Smooth muscle cell (in vitro differentiated cells): ENCODE data around the gene MPPED2. TPM values are rescaled to one million over a fixed set of nuclear protein-coding genes. Genes with fewer than 3 reads are reported as not detected.

Source experiments
- DNase-seq: peaks from one replicate; lab custom pipeline; 2025; ENCODE audit not compliant: unreplicated experiment; lab: John Stamatoyannopoulos, UW
- H2AFZ ChIP-seq: fragments of 200-600 bp; sonication (generic); 2 replicates; pipeline ENCODE4 v1.6.0; 2016; ENCODE audit warnings: antibody characterized with exemption, low read depth, mild to moderate bottlenecking
- H3F3A ChIP-seq: fragments of 200-600 bp; sonication (generic); 2 replicates; pipeline ENCODE4 v1.6.0; 2017; ENCODE audit warnings: antibody characterized with exemption, low read depth
- H3K27ac ChIP-seq: fragments of 200-600 bp; sonication (generic); 2 replicates; pipeline ENCODE4 v1.5.1; 2016; ENCODE audit warnings: low read depth, mild to moderate bottlenecking
- H3K27me3 ChIP-seq: fragments of 200-600 bp; sonication (generic); 2 replicates; pipeline ENCODE4 v1.6.1; 2016; ENCODE audit warnings: low read depth, mild to moderate bottlenecking
- H3K36me3 ChIP-seq: fragments of 200-600 bp; sonication (generic); 2 replicates; pipeline ENCODE4 v1.5.1; 2016; ENCODE audit warnings: low read depth
- H3K4me1 ChIP-seq: fragments of 200-600 bp; sonication (generic); 2 replicates; pipeline ENCODE4 v1.5.1; 2016; ENCODE audit warnings: low read depth
- H3K4me2 ChIP-seq: fragments of 200-600 bp; sonication (generic); 2 replicates; pipeline ENCODE4 v1.6.0; 2016; ENCODE audit warnings: mild to moderate bottlenecking
- H3K4me3 ChIP-seq: fragments of 200-600 bp; sonication (generic); 2 replicates; pipeline ENCODE4 v1.5.1; 2016; ENCODE audit warnings: mild to moderate bottlenecking
- H3K79me2 ChIP-seq: fragments of 200-600 bp; sonication (generic); 2 replicates; pipeline ENCODE4 v1.6.0; 2016; ENCODE audit warnings: low read depth, mild to moderate bottlenecking
- H3K9ac ChIP-seq: fragments of 200-600 bp; sonication (generic); 2 replicates; pipeline ENCODE4 v1.6.0; 2016; ENCODE audit warnings: low read depth
- H3K9me3 ChIP-seq: fragments of 200-600 bp; sonication (generic); replicated peaks from 2 replicates; pipeline ENCODE4 v1.5.1; 2016; ENCODE audit warnings: low read depth
- H4K20me1 ChIP-seq: fragments of 200-600 bp; sonication (generic); 2 replicates; pipeline ENCODE4 v1.6.0; 2016; ENCODE audit warnings: low read depth
- CTCF ChIP-seq: fragments of 200-600 bp; sonication (generic); IDR thresholded peaks from 2 replicates; pipeline ENCODE4 v1.5.1; 2017; ENCODE audit warnings: borderline replicate concordance, mild to moderate bottlenecking, antibody characterized with exemption; ENCODE audit not compliant: insufficient read depth, poor library complexity, severe bottlenecking
- WGBS: methylation state at CpG from one replicate; pipeline ENCODE4 v1.1.7; 2016; ENCODE audit warnings: low lambda C conversion rate; 5-methylcytosine and 5-hydroxymethylcytosine counted together
- polyA plus RNA-seq: library from polyadenylated mRNA; unstranded; fragments of >200 nt; fragmentation: Nextera tagmentation; extraction: Ambion mirVana; gene quantifications from 2 replicates; pipeline ENCODE4 v1.2.1, GENCODE V29; 2016
- total RNA-seq: library from RNA; depleted of rRNA; stranded (reverse); fragments of >200 nt; gene quantifications from 2 replicates; pipeline ENCODE4 v1.2.3, GENCODE V29; 2014

MPPED2 gene
- total and polyA plus RNA-seq, 2 experiments from 2014 or later: 0.82 to 1.4 TPM

DNA sequence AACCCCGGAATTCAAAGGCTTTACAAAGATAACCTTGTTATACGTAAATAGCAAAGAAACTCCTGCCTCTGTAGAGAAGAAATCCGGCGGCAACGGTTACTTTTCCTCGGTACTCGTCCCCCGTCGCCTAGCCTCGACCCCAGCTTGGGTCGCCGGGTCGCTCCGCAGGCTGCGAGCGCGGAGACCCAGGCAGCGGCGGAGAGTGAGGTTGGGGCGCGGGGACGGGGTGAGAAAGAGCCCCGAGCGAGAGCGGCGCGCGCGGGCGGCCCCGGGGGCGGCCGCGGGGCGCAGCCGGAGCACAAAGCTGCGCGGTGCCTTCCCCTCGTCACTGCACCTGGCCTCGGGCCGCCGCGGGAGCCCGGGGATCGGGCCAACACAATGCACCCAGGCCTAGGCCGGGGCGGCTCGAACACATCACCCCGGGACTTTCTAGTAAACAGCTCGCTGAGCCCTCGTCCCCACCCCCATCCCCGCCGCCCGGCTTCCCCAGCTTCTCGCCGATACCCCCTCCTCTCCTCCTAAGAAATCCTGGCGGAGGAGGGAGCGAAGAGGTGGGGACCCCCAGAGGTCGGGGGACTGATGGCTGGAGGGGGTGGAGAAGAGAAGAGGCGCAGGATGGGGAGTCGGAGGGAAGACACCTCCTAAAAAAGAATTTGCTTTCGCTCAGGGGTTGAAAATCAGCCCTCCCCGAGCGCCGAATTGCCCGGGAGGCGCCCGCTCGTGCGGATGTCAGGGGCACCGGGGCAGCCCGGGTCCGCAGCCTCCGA lies 845 bp downstream of the MPPED2 start:
- TF ChIP-seq CTCF: no peak
- 1% methylated on average over 48 of the region's 74 CpGs for WGBS
- H3K27ac ChIP-seq: no peak overlapping the region
- H4K20me1 ChIP-seq: no peaks in the 10 kb centered on the region
- DNase-seq: no peak
- H2AFZ ChIP-seq: peak overlapping the region; percentile 98
- H3K9me3 ChIP-seq: no peaks in the 10 kb centered on the region
- peak overlapping the region; percentile 58 for H3K9ac ChIP-seq
- peaks cover 32% of the 10 kb centered on the region for H3K27me3 ChIP-seq
- H3K4me2 ChIP-seq: peak overlapping the region; percentile 99
- H3F3A ChIP-seq: no peaks in the 10 kb centered on the region
- H3K79me2 ChIP-seq: no peaks in the 10 kb centered on the region
- no peaks in the 10 kb centered on the region for H3K36me3 ChIP-seq
- peak overlapping the region; percentile 89 for H3K4me3 ChIP-seq
- H3K4me1 ChIP-seq: no peaks in the 10 kb centered on the region

DNA sequence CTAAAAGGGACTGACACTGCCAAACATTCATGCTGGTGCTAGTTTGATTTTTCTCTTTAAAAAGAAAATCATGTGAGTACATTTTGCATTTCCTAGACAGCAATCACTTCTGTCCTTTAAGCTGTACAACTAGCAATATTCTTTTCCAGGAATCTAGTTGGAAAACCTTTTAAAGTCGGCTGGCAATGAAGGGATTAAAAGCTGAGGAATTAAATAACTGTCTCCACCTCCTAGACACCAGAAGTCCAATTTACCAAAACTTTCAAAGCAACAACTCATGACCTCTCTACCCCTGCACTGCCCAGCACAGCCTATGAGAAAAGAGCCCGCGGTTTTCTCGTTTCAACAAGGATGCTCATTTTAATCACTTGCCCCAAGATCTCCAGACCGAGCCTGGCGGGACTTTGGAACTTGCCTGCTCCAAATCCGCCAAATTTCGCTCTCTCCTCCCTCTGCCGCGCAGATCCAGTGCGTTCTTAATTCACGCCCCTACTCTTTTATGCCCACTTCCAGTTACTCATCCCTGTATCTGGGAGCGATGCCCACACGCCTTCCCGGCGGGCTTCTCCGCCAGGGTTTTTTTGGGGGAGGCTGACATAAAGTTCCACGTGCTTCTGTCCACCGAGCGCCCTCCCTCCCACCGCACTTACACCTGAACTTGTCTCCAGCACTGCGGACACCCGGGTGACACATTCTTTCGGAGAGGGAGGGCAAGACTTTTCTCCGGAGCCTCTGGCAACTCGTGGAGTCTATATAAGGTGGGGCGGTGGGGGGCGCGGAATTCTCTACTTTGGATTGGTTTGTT lies 2.5 kb downstream of the MPPED2 start:
- Histone ChIP-seq H3K4me1 (no peaks in the 10 kb centered on the region), H3K27ac (no peak overlapping the region), H3K79me2 (no peaks in the 10 kb centered on the region), H3K9ac (no peak overlapping the region), H3K4me2 (peak overlapping the region; percentile 99), H3K36me3 (no peaks in the 10 kb centered on the region), H3K27me3 (peaks cover 32% of the 10 kb centered on the region), H3F3A (no peaks in the 10 kb centered on the region), H4K20me1 (no peaks in the 10 kb centered on the region), H3K4me3 (peak overlapping the region; percentile 89), H3K9me3 (no peaks in the 10 kb centered on the region), H2AFZ (no peak overlapping the region)
- 7% methylated on average over 29 of the region's 29 CpGs for WGBS
- no peak for TF ChIP-seq CTCF
- no peak for DNase-seq

GRCh38 chr11:30582726-30583125 lies 3.4 kb downstream of the MPPED2 start:
- H3K27ac ChIP-seq: no peak overlapping the region
- H3K9ac ChIP-seq: no peak overlapping the region
- DNase-seq: no peak
- TF ChIP-seq CTCF: no peak
- H4K20me1 ChIP-seq: no peaks in the 10 kb centered on the region
- peaks cover 32% of the 10 kb centered on the region for H3K27me3 ChIP-seq
- 90% methylated on average over 4 of the region's 4 CpGs for WGBS
- H3K36me3 ChIP-seq: no peaks in the 10 kb centered on the region
- H3K4me1 ChIP-seq: no peaks in the 10 kb centered on the region
- no peaks in the 10 kb centered on the region for H3K79me2 ChIP-seq
- no peaks in the 10 kb centered on the region for H3K9me3 ChIP-seq
- H2AFZ ChIP-seq: no peak overlapping the region
- no peak overlapping the region for H3K4me2 ChIP-seq
- H3F3A ChIP-seq: no peaks in the 10 kb centered on the region
- H3K4me3 ChIP-seq: no peak overlapping the region
